WTC11 (cell line): ENCODE results near the gene ENO3. TPM values are rescaled to one million over a fixed set of nuclear protein-coding genes. Genes with fewer than 3 reads are reported as not detected.
A peak's percentile ranks its signal among the peaks of the same experiment; 100 is the strongest.

ENCODE experiments used
- ATAC-seq: fragments of 200-7000 bp; cut with Tn5 transposase; 2 replicates; pipeline ENCODE4 v1.10.0; 2021; ENCODE audit warnings: mild to moderate bottlenecking, moderate library complexity
- CTCF ChIA-PET: fragments of 300-600 bp; sonication (Branson Sonifier 250); formaldehyde crosslinking; loops from one replicate; lab custom pipeline; 2021; ENCODE audit warnings: antibody characterized with exemption; lab: Charles Lee
- POLR2A ChIA-PET: fragments of 350-600 bp; sonication (Branson Sonifier 250); formaldehyde crosslinking; loops from one replicate; lab custom pipeline; 2021; ENCODE audit warnings: antibody characterized with exemption; lab: Charles Lee
- DNase-seq: peaks from one replicate; pipeline ENCODE4 v3.0.0; 2021; ENCODE audit warnings: low spot score
- H3K27ac Mint-ChIP-seq: 2 replicates; pipeline ENCODE4 v1.8.0; 2021; ENCODE audit warnings: mixed read lengths
- H3K27me3 Mint-ChIP-seq: 2 replicates; pipeline ENCODE4 v1.8.0; 2021; ENCODE audit warnings: low read depth, mild to moderate bottlenecking, moderate library complexity, mixed read lengths
- H3K36me3 Mint-ChIP-seq: 2 replicates; pipeline ENCODE4 v1.8.0; 2021; ENCODE audit warnings: mixed read lengths
- H3K4me1 Mint-ChIP-seq: 2 replicates; pipeline ENCODE4 v1.8.0; 2022; ENCODE audit warnings: mixed read lengths
- H3K4me3 Mint-ChIP-seq: 2 replicates; pipeline ENCODE4 v1.8.0; 2021; ENCODE audit warnings: mild to moderate bottlenecking, moderate library complexity, mixed read lengths
- H3K9me3 Mint-ChIP-seq: 2 replicates; pipeline ENCODE4 v1.8.0; 2021; ENCODE audit warnings: mixed read lengths
- ARID4B ChIP-seq: sonication (generic); formaldehyde crosslinking; IDR thresholded peaks from 2 replicates; pipeline ENCODE4 v1.8.0; 2023; ENCODE audit warnings: missing genetic modification reagents, mild to moderate bottlenecking, borderline replicate concordance
- ATF2 ChIP-seq: sonication (generic); formaldehyde crosslinking; IDR thresholded peaks from 2 replicates; pipeline ENCODE4 v1.8.1; 2022; ENCODE audit warnings: low read depth, missing genetic modification reagents, borderline replicate concordance
- CREB1 ChIP-seq: sonication (generic); formaldehyde crosslinking; IDR thresholded peaks from 2 replicates; pipeline ENCODE4 v1.8.0; 2023; ENCODE audit warnings: mild to moderate bottlenecking, missing genetic modification reagents
- FOXJ3 ChIP-seq: sonication (generic); formaldehyde crosslinking; IDR thresholded peaks from 2 replicates; pipeline ENCODE4 v1.9.0; 2021; ENCODE audit warnings: missing genetic modification reagents, mild to moderate bottlenecking, borderline replicate concordance
- FOXK1 ChIP-seq: sonication (generic); formaldehyde crosslinking; IDR thresholded peaks from 2 replicates; pipeline ENCODE4 v1.8.0; 2022; ENCODE audit warnings: mild to moderate bottlenecking, moderate library complexity, missing genetic modification reagents
- FOXP1 ChIP-seq: sonication (generic); formaldehyde crosslinking; IDR thresholded peaks from 2 replicates; pipeline ENCODE4 v1.8.0; 2022; ENCODE audit warnings: missing genetic modification reagents, mild to moderate bottlenecking, moderate library complexity, borderline replicate concordance
- HMGA2 ChIP-seq: fragments of 250-450 bp; sonication (Bioruptor Pico); IDR thresholded peaks from 2 replicates; pipeline ENCODE4 v1.4.0; 2021; ENCODE audit warnings: mild to moderate bottlenecking, moderate library complexity
- KAT7 ChIP-seq: sonication (generic); formaldehyde crosslinking; IDR thresholded peaks from 2 replicates; pipeline ENCODE4 v1.8.1; 2023; ENCODE audit warnings: missing genetic modification reagents, mild to moderate bottlenecking, borderline replicate concordance
- MAX ChIP-seq: sonication (generic); formaldehyde crosslinking; IDR thresholded peaks from 2 replicates; pipeline ENCODE4 v1.8.0; 2022; ENCODE audit warnings: mild to moderate bottlenecking, missing genetic modification reagents
- MXD4 ChIP-seq: fragments of 250-450 bp; sonication (Bioruptor Pico); IDR thresholded peaks from 2 replicates; pipeline ENCODE4 v1.8.0; 2021; ENCODE audit warnings: mild to moderate bottlenecking, moderate library complexity, borderline replicate concordance
- MYBL2 ChIP-seq: sonication (generic); formaldehyde crosslinking; IDR thresholded peaks from 2 replicates; pipeline ENCODE4 v1.8.1; 2023; ENCODE audit warnings: mild to moderate bottlenecking, moderate library complexity, missing genetic modification reagents
- NFATC4 ChIP-seq: fragments of 250-450 bp; sonication (Bioruptor Pico); IDR thresholded peaks from 2 replicates; pipeline ENCODE4 v1.9.0; 2021; ENCODE audit warnings: mild to moderate bottlenecking
- RELA ChIP-seq: sonication (generic); formaldehyde crosslinking; IDR thresholded peaks from 2 replicates; pipeline ENCODE4 v1.8.1; 2022; ENCODE audit warnings: missing genetic modification reagents, mild to moderate bottlenecking, borderline replicate concordance
- SP1 ChIP-seq: sonication (generic); formaldehyde crosslinking; conservative IDR thresholded peaks from 2 replicates; pipeline ENCODE4 v1.8.1; 2022; ENCODE audit warnings: missing genetic modification reagents
- TEAD1 ChIP-seq: sonication (generic); formaldehyde crosslinking; IDR thresholded peaks from 2 replicates; pipeline ENCODE4 v1.8.0; 2022; ENCODE audit warnings: mild to moderate bottlenecking, missing genetic modification reagents
- ZBTB21 ChIP-seq: sonication (generic); formaldehyde crosslinking; IDR thresholded peaks from 2 replicates; pipeline ENCODE4 v1.8.1; 2023; ENCODE audit warnings: mild to moderate bottlenecking, missing genetic modification reagents, borderline replicate concordance
- ZNF121 ChIP-seq: sonication (generic); formaldehyde crosslinking; IDR thresholded peaks from 2 replicates; pipeline ENCODE4 v1.8.0; 2023; ENCODE audit warnings: missing genetic modification reagents
- ZNF138 ChIP-seq: sonication (generic); formaldehyde crosslinking; conservative IDR thresholded peaks from 2 replicates; pipeline ENCODE4 v1.8.1; 2022; ENCODE audit warnings: mild to moderate bottlenecking, moderate library complexity, missing genetic modification reagents
- ZNF219 ChIP-seq: sonication (generic); formaldehyde crosslinking; IDR thresholded peaks from 2 replicates; pipeline ENCODE4 v1.8.0; 2023; ENCODE audit warnings: missing genetic modification reagents, mild to moderate bottlenecking, borderline replicate concordance
- ZNF263 ChIP-seq: sonication (generic); formaldehyde crosslinking; IDR thresholded peaks from 2 replicates; pipeline ENCODE4 v1.8.1; 2022; ENCODE audit warnings: low read depth, mild to moderate bottlenecking, moderate library complexity, missing genetic modification reagents
- ZNF423 ChIP-seq: fragments of 250-450 bp; sonication (Bioruptor Pico); IDR thresholded peaks from 2 replicates; pipeline ENCODE4 v2.1.2; 2022; ENCODE audit warnings: mild to moderate bottlenecking, moderate library complexity
- ZSCAN18 ChIP-seq: fragments of 250-450 bp; sonication (Bioruptor Pico); IDR thresholded peaks from 2 replicates; pipeline ENCODE4 v2.1.2; 2022; ENCODE audit warnings: mild to moderate bottlenecking, moderate library complexity
- total RNA-seq: library from RNA; stranded (reverse); gene quantifications from 3 replicates; pipeline ENCODE4 v1.2.3, GENCODE V29; 2021
- TF ChIP-seq, protein P1 (sequence below): fragments of 250-450 bp; sonication (Bioruptor Pico); IDR thresholded peaks from 2 replicates; pipeline ENCODE4 v1.9.0; 2021; ENCODE audit warnings: mild to moderate bottlenecking

ENO3 gene
- total RNA-seq, 1 experiment from 2014 or later, result 30.9 TPM

DNA sequence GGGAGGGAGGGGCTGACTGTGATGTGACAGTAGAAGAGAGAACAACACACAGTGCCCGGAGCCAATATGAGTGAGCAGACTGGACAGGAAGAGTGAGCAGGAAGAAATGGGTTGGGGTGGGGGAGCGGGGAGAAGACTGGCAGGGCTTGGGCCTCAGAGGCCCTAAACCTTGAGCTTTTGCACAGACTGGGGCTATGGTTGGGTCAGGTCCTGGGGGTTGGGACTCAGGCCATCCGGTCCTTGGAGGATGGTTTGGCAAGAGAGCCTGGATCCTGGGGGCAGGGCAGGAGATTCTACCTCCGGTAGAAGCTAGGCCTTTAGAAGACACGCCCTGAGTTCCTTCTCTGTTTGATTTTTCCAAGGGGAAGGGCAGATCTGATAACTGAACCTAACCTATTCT is 35.5 kb downstream of the ENO3 start:
- no peaks in the 10 kb centered on the region for H3K36me3 Mint-ChIP-seq
- H3K9me3 Mint-ChIP-seq, result no peaks in the 10 kb centered on the region
- H3K27me3 Mint-ChIP-seq, result peaks cover 41% of the 10 kb centered on the region
- CTCF ChIA-PET, result interaction anchor here (0.6 to 4.0 kb wide), 14 partner anchors 10 to 670 kb away, joined by 3 to 27 read pairs (median 5); partner anchors contain the start of genes INCA1, KIF1C and SPAG7
- peaks cover 25% of the 10 kb centered on the region for H3K4me1 Mint-ChIP-seq
- no peak overlapping the region for H3K27ac Mint-ChIP-seq
- H3K4me3 Mint-ChIP-seq, result peak overlapping the region; percentile 77
- no peak for ATAC-seq
- no peak for DNase-seq
- no peak for TF ChIP-seq FOXP1 (CRISPR knock-in tag)
- TF ChIP-seq FOXK1 (CRISPR knock-in tag), result no peak
- TF ChIP-seq MAX (CRISPR knock-in tag), result no peak
- TF ChIP-seq ZNF121 (CRISPR knock-in tag), result no peak
- no peak for TF ChIP-seq CREB1
- TF ChIP-seq ATF2 (CRISPR knock-in tag), result no peak
- no peak for TF ChIP-seq HMGA2 (CRISPR knock-in tag)
- no peak for TF ChIP-seq MXD4 (CRISPR knock-in tag)
- TF ChIP-seq FOXJ3 (CRISPR knock-in tag), result no peak
- TF ChIP-seq TEAD1 (CRISPR knock-in tag), result no peak
- TF ChIP-seq ZSCAN18 (CRISPR knock-in tag), result no peak
- no peak for TF ChIP-seq ZNF423 (CRISPR knock-in tag)
- no peak for TF ChIP-seq RELA (CRISPR knock-in tag)
- no peak for TF ChIP-seq MYBL2
- TF ChIP-seq, protein P1, sequence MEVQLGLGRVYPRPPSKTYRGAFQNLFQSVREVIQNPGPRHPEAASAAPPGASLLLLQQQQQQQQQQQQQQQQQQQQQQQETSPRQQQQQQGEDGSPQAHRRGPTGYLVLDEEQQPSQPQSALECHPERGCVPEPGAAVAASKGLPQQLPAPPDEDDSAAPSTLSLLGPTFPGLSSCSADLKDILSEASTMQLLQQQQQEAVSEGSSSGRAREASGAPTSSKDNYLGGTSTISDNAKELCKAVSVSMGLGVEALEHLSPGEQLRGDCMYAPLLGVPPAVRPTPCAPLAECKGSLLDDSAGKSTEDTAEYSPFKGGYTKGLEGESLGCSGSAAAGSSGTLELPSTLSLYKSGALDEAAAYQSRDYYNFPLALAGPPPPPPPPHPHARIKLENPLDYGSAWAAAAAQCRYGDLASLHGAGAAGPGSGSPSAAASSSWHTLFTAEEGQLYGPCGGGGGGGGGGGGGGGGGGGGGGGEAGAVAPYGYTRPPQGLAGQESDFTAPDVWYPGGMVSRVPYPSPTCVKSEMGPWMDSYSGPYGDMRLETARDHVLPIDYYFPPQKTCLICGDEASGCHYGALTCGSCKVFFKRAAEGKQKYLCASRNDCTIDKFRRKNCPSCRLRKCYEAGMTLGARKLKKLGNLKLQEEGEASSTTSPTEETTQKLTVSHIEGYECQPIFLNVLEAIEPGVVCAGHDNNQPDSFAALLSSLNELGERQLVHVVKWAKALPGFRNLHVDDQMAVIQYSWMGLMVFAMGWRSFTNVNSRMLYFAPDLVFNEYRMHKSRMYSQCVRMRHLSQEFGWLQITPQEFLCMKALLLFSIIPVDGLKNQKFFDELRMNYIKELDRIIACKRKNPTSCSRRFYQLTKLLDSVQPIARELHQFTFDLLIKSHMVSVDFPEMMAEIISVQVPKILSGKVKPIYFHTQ, result no peak
- no peak for TF ChIP-seq ZNF138
- POLR2A ChIA-PET, result interaction anchor here (0.6 to 3.0 kb wide), 4 partner anchors 11 to 34 kb away, joined by 3 to 12 read pairs (median 3); partner anchors contain the start of genes INCA1 and KIF1C

- Mint-ChIP-seq H3K27ac (no peak within 1 kb of the TSS), H3K9me3 (no peaks in the 10 kb centered on the region), H3K27me3 (peaks cover 44% of the 10 kb centered on the region), H3K4me3 (peak within 1 kb of the TSS; percentile 77), H3K36me3 (no peaks in the 10 kb centered on the region), H3K4me1 (peaks cover 25% of the 10 kb centered on the region)
- CTCF ChIA-PET, result interaction anchor here (0.6 to 4.0 kb wide), 22 partner anchors 10 to 286 kb away, joined by 3 to 27 read pairs (median 4); partner anchors contain the start of genes INCA1, KIF1C, RNF167 and SLC25A11
- ATAC-seq (peak; percentile 77), DNase-seq (peak; percentile 88)
- POLR2A ChIA-PET, result interaction anchor here (0.6 to 3.0 kb wide), 5 partner anchors 10 to 35 kb away, joined by 3 to 12 read pairs (median 3); partner anchors contain the start of genes INCA1, KIF1C and SPAG7
- TF ChIP-seq ZNF423 (CRISPR knock-in tag) (peak; percentile 82), ZNF263 (CRISPR knock-in tag) (peak; percentile 24; the same call in 1 of the 2 replicates), ZNF219 (0 out of 2 replicates have a peak, but pooled peaks have one; percentile 75), ZBTB21 (CRISPR knock-in tag) (peak; percentile 48; the same call in 1 of the 2 replicates), SP1 (CRISPR knock-in tag) (peak; percentile 70; the same call in 1 of the 2 replicates), ARID4B (peak; percentile 97; the same call in 1 of the 2 replicates), KAT7 (CRISPR knock-in tag) (peak; percentile 27; the same call in 1 of the 2 replicates), NFATC4 (no peak), TEAD1 (CRISPR knock-in tag) (peak; percentile 88; the same call in 1 of the 2 replicates)
Observed at GRCh38 chr17:4986951-4987766, 36.2 kb downstream of the ENO3 start, which contains the start of gene CAMTA2. CAMTA2 (minus strand) TSS chr17:4987675; CDS start chr17:4986222, 1,453 bp downstream.
